Measurements from ENCODE around the gene TSC22D4.

TSC22D4 gene

GRCh38 chr7:100492738-100493475 is 13.9 kb upstream of the TSC22D4 start:
- DNase-seq (ENCODE audit: low read depth in 2 of 2), result no peak

GRCh38 chr7:100491192-100491578 is 12.2 kb upstream of the TSC22D4 start:
- no peak for DNase-seq (ENCODE audit: low read depth in 2 of 2)

GRCh38 chr7:100490483-100491191 is 11.6 kb upstream of the TSC22D4 start:
- DNase-seq (ENCODE audit: low read depth in 2 of 2), result no peak

- DNase-seq (ENCODE audit: low read depth in 2 of 2), result peak; percentile 89 to 91
These were observed 10.8 kb upstream of the TSC22D4 start for GRCh38 chr7:100489824-100490223.

GRCh38 chr7:100489121-100489520 is 10.1 kb upstream of the TSC22D4 start:
- DNase-seq (ENCODE audit: low read depth in 2 of 2), result no peak

GRCh38 chr7:100488333-100489095 is 9.5 kb upstream of the TSC22D4 start:
- no peak for DNase-seq (ENCODE audit: low read depth in 2 of 2)

- DNase-seq (ENCODE audit: low read depth in 2 of 2), result no peak
These were observed 7.9 kb upstream of the TSC22D4 start for GRCh38 chr7:100486753-100487446.

- no peak for DNase-seq (ENCODE audit: low read depth in 2 of 2)
These were observed 7.2 kb upstream of the TSC22D4 start for GRCh38 chr7:100486111-100486636.

GRCh38 chr7:100485471-100485876 is 6.5 kb upstream of the TSC22D4 start:
- no peak for DNase-seq (ENCODE audit: low read depth in 2 of 2)

- no peak for DNase-seq (ENCODE audit: low read depth in 2 of 2)
These were observed 5.6 kb upstream of the TSC22D4 start for GRCh38 chr7:100484673-100485045.

GRCh38 chr7:100483722-100484672 is 5.0 kb upstream of the TSC22D4 start, which contains the start of gene NYAP1:
NYAP1 (plus strand) TSS chr7:100483927; CDS start chr7:100485312, 1,385 bp downstream.
- DNase-seq (ENCODE audit: low read depth in 2 of 2), result peak in 1 of 2 experiments; percentile 32

GRCh38 chr7:100483090-100483721 is 4.2 kb upstream of the TSC22D4 start:
- peak in 1 of 2 experiments; percentile 32 for DNase-seq (ENCODE audit: low read depth in 2 of 2)

- no peak for DNase-seq (ENCODE audit: low read depth in 2 of 2)
These were observed 3.7 kb upstream of the TSC22D4 start for GRCh38 chr7:100482728-100483089.

GRCh38 chr7:100481466-100481865 is 2.5 kb upstream of the TSC22D4 start:
- no peak for DNase-seq (ENCODE audit: low read depth in 2 of 2)

- no peak for DNase-seq (ENCODE audit: low read depth in 2 of 2)
These were observed 1.1 kb downstream of the TSC22D4 start for GRCh38 chr7:100477871-100478267.

- DNase-seq (ENCODE audit: low read depth in 2 of 2), result no peak
These were observed 1.8 kb downstream of the TSC22D4 start for GRCh38 chr7:100476903-100477870.

- no peak for DNase-seq (ENCODE audit: low read depth in 2 of 2)
These were observed 2.8 kb downstream of the TSC22D4 start for GRCh38 chr7:100476101-100476780.

- no peak for DNase-seq (ENCODE audit: low read depth in 2 of 2)
These were observed 3.5 kb downstream of the TSC22D4 start for GRCh38 chr7:100475549-100475948.

Measured in fibroblast of skin of left quadriceps (primary cell).